MM.1S (cell line): Measurements from ENCODE around the gene CD7.
A peak's percentile ranks its signal among the peaks of the same experiment; 100 is the strongest.

Source experiments
- DNase-seq: peaks from one replicate; pipeline ENCODE4 v3.0.0-alpha.2; 2015
- H2AFZ ChIP-seq: fragments of 300-600 bp; sonication (generic); 2 replicates; pipeline ENCODE4 v1.6.0; 2016; ENCODE audit warnings: antibody characterized with exemption, low read length
- H3F3A ChIP-seq: fragments of 300-600 bp; sonication (generic); 2 replicates; pipeline ENCODE4 v1.6.1; 2016; ENCODE audit warnings: mild to moderate bottlenecking, antibody characterized with exemption, low read length, moderate library complexity, mixed read lengths; ENCODE audit not compliant: insufficient read depth
- H3K27ac ChIP-seq: fragments of 300-600 bp; sonication (generic); 2 replicates; pipeline ENCODE4 v1.5.1; 2016; ENCODE audit warnings: mild to moderate bottlenecking, low read length
- H3K27me3 ChIP-seq: fragments of 300-600 bp; sonication (generic); replicated peaks from 2 replicates; pipeline ENCODE4 v1.6.0; 2016; ENCODE audit warnings: low read length; ENCODE audit not compliant: insufficient read depth
- H3K36me3 ChIP-seq: fragments of 300-600 bp; sonication (generic); replicated peaks from 2 replicates; pipeline ENCODE4 v1.6.1; 2016; ENCODE audit warnings: mild to moderate bottlenecking, low read length, mixed read lengths; ENCODE audit not compliant: insufficient read depth
- H3K4me1 ChIP-seq: fragments of 300-600 bp; sonication (generic); 2 replicates; pipeline ENCODE4 v1.6.1; 2016; ENCODE audit warnings: low read length, mixed read lengths
- H3K4me2 ChIP-seq: fragments of 300-600 bp; sonication (generic); 2 replicates; pipeline ENCODE4 v1.6.0; 2016; ENCODE audit warnings: low read depth, low read length
- H3K4me3 ChIP-seq: fragments of 300-600 bp; sonication (generic); 2 replicates; pipeline ENCODE4 v1.5.1; 2016; ENCODE audit warnings: low read length, mixed read lengths
- H3K79me2 ChIP-seq: fragments of 300-600 bp; sonication (generic); 2 replicates; pipeline ENCODE4 v1.6.1; 2016; ENCODE audit warnings: mixed run types, low read length, mixed read lengths
- H3K9ac ChIP-seq: fragments of 300-600 bp; sonication (generic); 2 replicates; pipeline ENCODE4 v1.6.1; 2016; ENCODE audit warnings: low read length, mixed read lengths
- H3K9me2 ChIP-seq: fragments of 300-600 bp; sonication (generic); replicated peaks from 2 replicates; pipeline ENCODE4 v1.6.1; 2016; ENCODE audit warnings: mild to moderate bottlenecking, low read length, mixed read lengths; ENCODE audit not compliant: insufficient read depth
- H3K9me3 ChIP-seq: fragments of 300-600 bp; sonication (generic); replicated peaks from 2 replicates; pipeline ENCODE4 v1.6.1; 2016; ENCODE audit warnings: mild to moderate bottlenecking, low read length, mixed read lengths; ENCODE audit not compliant: insufficient read depth
- H4K20me1 ChIP-seq: fragments of 300-600 bp; sonication (generic); 2 replicates; pipeline ENCODE4 v1.6.1; 2016; ENCODE audit warnings: mild to moderate bottlenecking, low read length, moderate library complexity, mixed read lengths; ENCODE audit not compliant: insufficient read depth
- EZH2 ChIP-seq: fragments of 300-600 bp; sonication (generic); optimal IDR thresholded peaks from 2 replicates; pipeline ENCODE3; 2017; ENCODE audit warnings: low read depth, mild to moderate bottlenecking, antibody characterized with exemption, low read length, mixed read lengths
- EZH2phosphoT487 ChIP-seq: fragments of 300-600 bp; sonication (generic); IDR thresholded peaks from 2 replicates; pipeline ENCODE4 v1.6.1; 2018; ENCODE audit warnings: antibody characterized with exemption, low read length
- TF ChIP-seq, protein P1 (sequence below): fragments of 300-600 bp; sonication (generic); IDR thresholded peaks from 2 replicates; pipeline ENCODE4 v1.5.1; 2016; ENCODE audit warnings: antibody characterized with exemption, low read length, mixed read lengths

The CD7 gene

GRCh38 chr17:82357394-82357793 lies 40.0 kb upstream of the CD7 start:
- H3K4me1 ChIP-seq, result peaks cover 39% of the 10 kb centered on the region

GRCh38 chr17:82356845-82357355 lies 39.5 kb upstream of the CD7 start:
- peak overlapping the region; percentile 12 for H3K4me3 ChIP-seq
- H3K36me3 ChIP-seq, result no peaks in the 10 kb centered on the region
- no peaks in the 10 kb centered on the region for H4K20me1 ChIP-seq
- peak overlapping the region; percentile 48 for H3K9ac ChIP-seq
- no peaks in the 10 kb centered on the region for H3K9me2 ChIP-seq
- peak; percentile 91 for DNase-seq
- peak overlapping the region; percentile 78 for H3K4me2 ChIP-seq
- H3K9me3 ChIP-seq, result no peaks in the 10 kb centered on the region
- no peaks in the 10 kb centered on the region for H3K79me2 ChIP-seq
- peak overlapping the region; percentile 40 for H2AFZ ChIP-seq
- H3K4me1 ChIP-seq, result peaks cover 44% of the 10 kb centered on the region
- peaks cover 9% of the 10 kb centered on the region for H3F3A ChIP-seq
- peak overlapping the region; percentile 64; the same call in 1 of the 2 replicates for H3K27ac ChIP-seq
- H3K27me3 ChIP-seq, result no peaks in the 10 kb centered on the region
- TF ChIP-seq, protein P1, sequence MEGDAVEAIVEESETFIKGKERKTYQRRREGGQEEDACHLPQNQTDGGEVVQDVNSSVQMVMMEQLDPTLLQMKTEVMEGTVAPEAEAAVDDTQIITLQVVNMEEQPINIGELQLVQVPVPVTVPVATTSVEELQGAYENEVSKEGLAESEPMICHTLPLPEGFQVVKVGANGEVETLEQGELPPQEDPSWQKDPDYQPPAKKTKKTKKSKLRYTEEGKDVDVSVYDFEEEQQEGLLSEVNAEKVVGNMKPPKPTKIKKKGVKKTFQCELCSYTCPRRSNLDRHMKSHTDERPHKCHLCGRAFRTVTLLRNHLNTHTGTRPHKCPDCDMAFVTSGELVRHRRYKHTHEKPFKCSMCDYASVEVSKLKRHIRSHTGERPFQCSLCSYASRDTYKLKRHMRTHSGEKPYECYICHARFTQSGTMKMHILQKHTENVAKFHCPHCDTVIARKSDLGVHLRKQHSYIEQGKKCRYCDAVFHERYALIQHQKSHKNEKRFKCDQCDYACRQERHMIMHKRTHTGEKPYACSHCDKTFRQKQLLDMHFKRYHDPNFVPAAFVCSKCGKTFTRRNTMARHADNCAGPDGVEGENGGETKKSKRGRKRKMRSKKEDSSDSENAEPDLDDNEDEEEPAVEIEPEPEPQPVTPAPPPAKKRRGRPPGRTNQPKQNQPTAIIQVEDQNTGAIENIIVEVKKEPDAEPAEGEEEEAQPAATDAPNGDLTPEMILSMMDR, result peak; percentile 33
- TF ChIP-seq EZH2phosphoT487, result no peak

More at GRCh38 chr17:82357394-82357793, 40.0 kb upstream of the CD7 start:
- DNase-seq, result no peak
- no peak overlapping the region for H3K4me3 ChIP-seq
- H4K20me1 ChIP-seq, result no peaks in the 10 kb centered on the region
- H3K79me2 ChIP-seq, result no peaks in the 10 kb centered on the region
- H2AFZ ChIP-seq, result peak overlapping the region; percentile 40
- peak overlapping the region; percentile 48 for H3K9ac ChIP-seq
- TF ChIP-seq, protein P1, result no peak
- TF ChIP-seq EZH2 (no peak), EZH2phosphoT487 (no peak)
- H3K27ac ChIP-seq, result peak overlapping the region; percentile 64; the same call in 1 of the 2 replicates
- H3K4me2 ChIP-seq, result peak overlapping the region; percentile 78; the same call in 1 of the 2 replicates
- no peaks in the 10 kb centered on the region for H3K27me3 ChIP-seq
- H3K36me3 ChIP-seq, result no peaks in the 10 kb centered on the region
- no peaks in the 10 kb centered on the region for H3K9me3 ChIP-seq
- no peaks in the 10 kb centered on the region for H3K9me2 ChIP-seq
- H3F3A ChIP-seq, result peaks cover 9% of the 10 kb centered on the region

DNA sequence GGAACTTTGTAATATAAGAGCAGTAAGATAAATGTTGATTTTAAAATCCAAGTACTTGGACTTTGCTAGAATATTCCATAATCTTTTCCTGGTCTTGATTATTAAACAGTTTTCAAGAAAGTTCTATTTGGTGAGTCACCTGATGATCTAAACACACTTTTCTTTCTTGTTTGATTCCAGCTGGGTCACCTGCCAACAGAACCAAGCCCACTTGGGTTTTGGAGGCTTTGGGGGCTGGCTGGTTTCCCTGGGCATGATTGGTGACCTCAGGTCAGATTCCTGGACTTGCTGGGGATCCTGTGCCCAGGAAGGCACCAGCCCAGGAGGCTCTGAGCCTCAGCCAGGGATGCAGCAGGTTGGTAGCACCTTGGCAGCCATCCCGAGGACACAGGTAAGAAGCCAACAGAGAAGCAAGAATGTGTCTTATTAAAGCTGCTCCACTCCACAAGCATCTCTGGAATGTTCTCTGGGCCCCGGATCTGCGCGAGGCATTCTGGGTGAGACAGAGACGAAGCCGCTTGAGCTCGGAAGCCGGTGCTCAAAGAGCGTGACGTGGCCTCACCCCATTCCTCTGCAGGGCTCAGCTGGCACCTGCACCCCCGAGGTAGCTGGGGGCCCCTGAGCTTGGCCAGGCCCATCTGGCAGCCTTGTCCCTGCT lies 38.5 kb upstream of the CD7 start:
- no peak overlapping the region for H3K4me3 ChIP-seq
- no peak overlapping the region for H3K27ac ChIP-seq
- no peaks in the 10 kb centered on the region for H3K36me3 ChIP-seq
- H3K4me1 ChIP-seq, result peaks cover 50% of the 10 kb centered on the region
- H4K20me1 ChIP-seq, result no peaks in the 10 kb centered on the region
- peaks cover 18% of the 10 kb centered on the region for H3F3A ChIP-seq
- no peak overlapping the region for H3K9ac ChIP-seq
- TF ChIP-seq EZH2 (no peak), EZH2phosphoT487 (no peak)
- TF ChIP-seq, protein P1, result no peak
- H3K4me2 ChIP-seq, result no peak overlapping the region
- no peaks in the 10 kb centered on the region for H3K27me3 ChIP-seq
- no peaks in the 10 kb centered on the region for H3K9me2 ChIP-seq
- H2AFZ ChIP-seq, result no peak overlapping the region
- no peaks in the 10 kb centered on the region for H3K9me3 ChIP-seq
- H3K79me2 ChIP-seq, result no peaks in the 10 kb centered on the region
- DNase-seq, result no peak
